HepG2 (cell line): Measurements from ENCODE around the gene C5orf15. TPM values are rescaled to one million over a fixed set of nuclear protein-coding genes. Genes with fewer than 3 reads are reported as not detected.

Source experiments
- ATM ChIP-seq: fragments of 450-650 bp; IDR thresholded peaks from 2 replicates; pipeline ENCODE4 v1.7.1; 2017; ENCODE audit warnings: mild to moderate bottlenecking, borderline replicate concordance
- HCFC1 ChIP-seq: fragments of 150-350 bp; IDR thresholded peaks from 2 replicates; pipeline ENCODE4 v1.6.1; 2014; ENCODE audit warnings: low read depth, low read length
- HNF4A ChIP-seq: sonication (generic); formaldehyde crosslinking; IDR thresholded peaks from 2 replicates; pipeline ENCODE4 v1.4.0; 2020; ENCODE audit warnings: missing genetic modification reagents
- HNF4G ChIP-seq, 2 experiments: sonication (generic) in 1 of 2; formaldehyde crosslinking in 1 of 2; IDR thresholded peaks; 2 replicates each; pipeline versions ENCODE4 v1.4.0 to v1.6.1; 2011 to 2020; ENCODE audit warnings: borderline replicate concordance in 2 of 2, low read depth in 2 of 2, mild to moderate bottlenecking in 2 of 2, low read length in 1 of 2, missing genetic modification reagents in 1 of 2, moderate library complexity in 1 of 2
- LCORL ChIP-seq, 2 experiments: fragments of 450-650 bp in 1 of 2; sonication (generic) in 1 of 2; formaldehyde crosslinking in 1 of 2; IDR thresholded peaks; 2 replicates each; pipeline versions ENCODE4 v1.5.0 to v1.6.1; 2017 to 2020; ENCODE audit warnings: antibody characterized with exemption in 1 of 2, missing genetic modification reagents in 1 of 2
- MIER3 ChIP-seq: IDR thresholded peaks from 2 replicates; pipeline ENCODE4 v1.6.1; 2016; ENCODE audit warnings: missing compliant biosample characterization, borderline replicate concordance
- MTA1 ChIP-seq: sonication (generic); formaldehyde crosslinking; IDR thresholded peaks from 2 replicates; pipeline ENCODE4 v1.4.0; 2020; ENCODE audit warnings: missing genetic modification reagents, mild to moderate bottlenecking, borderline replicate concordance
- NCOA2 ChIP-seq: sonication (generic); formaldehyde crosslinking; IDR thresholded peaks from 2 replicates; pipeline ENCODE4 v1.8.0; 2022; ENCODE audit warnings: inconsistent platforms
- NFRKB ChIP-seq: fragments of 450-650 bp; IDR thresholded peaks from 2 replicates; pipeline ENCODE4 v1.6.1; 2017
- ONECUT2 ChIP-seq: sonication (generic); formaldehyde crosslinking; IDR thresholded peaks from 2 replicates; pipeline ENCODE4 v1.4.0; 2020; ENCODE audit warnings: missing genetic modification reagents
- PHF20 ChIP-seq: sonication (generic); formaldehyde crosslinking; IDR thresholded peaks from 2 replicates; pipeline ENCODE4 v1.5.0; 2020; ENCODE audit warnings: mild to moderate bottlenecking, missing genetic modification reagents
- PHF21A ChIP-seq: sonication (generic); formaldehyde crosslinking; IDR thresholded peaks from 2 replicates; pipeline ENCODE4 v1.5.0; 2020; ENCODE audit warnings: mild to moderate bottlenecking, missing genetic modification reagents
- PITX1 ChIP-seq: sonication (generic); formaldehyde crosslinking; IDR thresholded peaks from 2 replicates; pipeline ENCODE4 v1.5.1; 2020; ENCODE audit warnings: mild to moderate bottlenecking, missing genetic modification reagents
- U2AF2 ChIP-seq: fragments of 200-400 bp; formaldehyde crosslinking; IDR thresholded peaks from 2 replicates; pipeline ENCODE4 v1.6.1; 2017; ENCODE audit warnings: low read depth, mild to moderate bottlenecking, low read length
- ZNF136 ChIP-seq: sonication (generic); formaldehyde crosslinking; IDR thresholded peaks from 2 replicates; pipeline ENCODE4 v1.8.1; 2022; ENCODE audit warnings: low read depth, mild to moderate bottlenecking, moderate library complexity, missing genetic modification reagents
- ZNF556 ChIP-seq: sonication (generic); formaldehyde crosslinking; IDR thresholded peaks from 2 replicates; pipeline ENCODE4 v1.4.0; 2020; ENCODE audit warnings: mild to moderate bottlenecking, missing genetic modification reagents, borderline replicate concordance
- ZNF781 ChIP-seq: sonication (generic); formaldehyde crosslinking; IDR thresholded peaks from 2 replicates; pipeline ENCODE4 v1.5.1; 2020; ENCODE audit warnings: borderline replicate concordance, mild to moderate bottlenecking, missing genetic modification reagents; ENCODE audit errors: not compliant biosample characterization
- polyA plus RNA-seq, 8 experiments: library from polyadenylated mRNA; depleted of rRNA in 3 of 8; stranded (reverse) in 7 of 8; unstranded in 1 of 8; fragments of >200 nt; fragmentation: Illumina TruSeq in 4 of 8; extraction: Trizol in 4 of 8; gene quantifications; 2 replicates each; pipeline versions ENCODE4 v1.2.1 to v1.2.3, GENCODE V29; 2011 to 2016; ENCODE audit warnings: low read depth in 4 of 8, missing spikeins in 1 of 8, mixed read lengths in 1 of 8; ENCODE audit not compliant: insufficient read depth in 1 of 8
- total RNA-seq, 5 experiments: library from RNA; depleted of rRNA; stranded (reverse); fragments of >200 nt; fragmentation: Illumina TruSeq; extraction: Trizol; gene quantifications; 2 replicates each; pipeline ENCODE4 v1.2.3, GENCODE V29; 2016; ENCODE audit warnings: low read depth in 1 of 5
- TF ChIP-seq, protein P1 (sequence below): sonication (generic); formaldehyde crosslinking; conservative IDR thresholded peaks from 2 replicates; pipeline ENCODE4 v1.4.0; 2020; ENCODE audit warnings: mild to moderate bottlenecking, missing genetic modification reagents, moderate library complexity
- TF ChIP-seq, protein P2 (sequence below): IDR thresholded peaks from 2 replicates; pipeline ENCODE4 v1.6.1; 2016; ENCODE audit warnings: low read depth, control low read depth

C5orf15 gene
- total and polyA plus RNA-seq, 2 of the 13 experiments (the other 11 are each of a cell fraction or from before 2014, with no cell fraction given): 58.5 to 82.7 TPM

DNA sequence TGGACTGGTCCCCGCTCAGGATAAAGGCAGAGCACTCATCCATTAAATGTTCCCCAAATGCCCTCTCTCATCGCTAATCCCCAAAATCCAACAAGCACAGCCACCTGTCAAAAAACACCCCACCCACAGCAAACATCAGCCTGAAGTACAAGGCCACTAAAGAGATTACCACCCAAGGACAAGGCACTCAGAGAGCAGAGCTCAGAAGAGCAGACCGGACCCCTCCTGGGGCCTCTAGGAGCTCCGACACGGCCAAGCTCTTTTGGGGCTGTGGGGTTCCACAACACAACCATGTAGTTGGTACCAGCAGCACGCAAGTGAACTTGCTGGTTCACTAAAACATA lies 26.5 kb upstream of the C5orf15 start (continued):
- TF ChIP-seq ONECUT2 (CRISPR knock-in tag): no peak
- TF ChIP-seq NFRKB: no peak
- TF ChIP-seq MTA1 (CRISPR knock-in tag): 0 out of 2 replicates have a peak, but pooled peaks have one; percentile 49
- no peak for TF ChIP-seq HCFC1
- TF ChIP-seq PHF20 (CRISPR knock-in tag): no peak
- peak; percentile 92; the same call in 1 of the 2 replicates for TF ChIP-seq PITX1 (CRISPR knock-in tag)
- 0 out of 2 replicates have a peak, but pooled peaks have one; percentile 12 for TF ChIP-seq ZNF556 (CRISPR knock-in tag)
- peak; percentile 35; the same call in 1 of the 2 replicates for TF ChIP-seq NCOA2 (CRISPR knock-in tag)
- TF ChIP-seq U2AF2: no peak
- no peak for TF ChIP-seq MIER3 (CRISPR knock-in tag)
- peak; percentile 41 for TF ChIP-seq ZNF781
- TF ChIP-seq ZNF136 (CRISPR knock-in tag): no peak
- TF ChIP-seq ATM: no peak
- TF ChIP-seq HNF4G (IDR thresholded peaks at IDR 0.05; ENCODE audit: borderline replicate concordance, low read depth, low read length): peak; percentile 42; the same call in 1 of the 2 replicates
- TF ChIP-seq HNF4G (CRISPR knock-in tag; IDR thresholded peaks at IDR 0.05; ENCODE audit: borderline replicate concordance, low read depth): no peak
- TF ChIP-seq, protein P1, sequence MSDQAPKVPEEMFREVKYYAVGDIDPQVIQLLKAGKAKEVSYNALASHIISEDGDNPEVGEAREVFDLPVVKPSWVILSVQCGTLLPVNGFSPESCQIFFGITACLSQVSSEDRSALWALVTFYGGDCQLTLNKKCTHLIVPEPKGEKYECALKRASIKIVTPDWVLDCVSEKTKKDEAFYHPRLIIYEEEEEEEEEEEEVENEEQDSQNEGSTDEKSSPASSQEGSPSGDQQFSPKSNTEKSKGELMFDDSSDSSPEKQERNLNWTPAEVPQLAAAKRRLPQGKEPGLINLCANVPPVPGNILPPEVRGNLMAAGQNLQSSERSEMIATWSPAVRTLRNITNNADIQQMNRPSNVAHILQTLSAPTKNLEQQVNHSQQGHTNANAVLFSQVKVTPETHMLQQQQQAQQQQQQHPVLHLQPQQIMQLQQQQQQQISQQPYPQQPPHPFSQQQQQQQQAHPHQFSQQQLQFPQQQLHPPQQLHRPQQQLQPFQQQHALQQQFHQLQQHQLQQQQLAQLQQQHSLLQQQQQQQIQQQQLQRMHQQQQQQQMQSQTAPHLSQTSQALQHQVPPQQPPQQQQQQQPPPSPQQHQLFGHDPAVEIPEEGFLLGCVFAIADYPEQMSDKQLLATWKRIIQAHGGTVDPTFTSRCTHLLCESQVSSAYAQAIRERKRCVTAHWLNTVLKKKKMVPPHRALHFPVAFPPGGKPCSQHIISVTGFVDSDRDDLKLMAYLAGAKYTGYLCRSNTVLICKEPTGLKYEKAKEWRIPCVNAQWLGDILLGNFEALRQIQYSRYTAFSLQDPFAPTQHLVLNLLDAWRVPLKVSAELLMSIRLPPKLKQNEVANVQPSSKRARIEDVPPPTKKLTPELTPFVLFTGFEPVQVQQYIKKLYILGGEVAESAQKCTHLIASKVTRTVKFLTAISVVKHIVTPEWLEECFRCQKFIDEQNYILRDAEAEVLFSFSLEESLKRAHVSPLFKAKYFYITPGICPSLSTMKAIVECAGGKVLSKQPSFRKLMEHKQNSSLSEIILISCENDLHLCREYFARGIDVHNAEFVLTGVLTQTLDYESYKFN (CRISPR knock-in tag): peak; percentile 49
- TF ChIP-seq LCORL (IDR thresholded peaks at IDR 0.05): no peak
- peak; percentile 68 for TF ChIP-seq LCORL (CRISPR knock-in tag; IDR thresholded peaks at IDR 0.05)
- TF ChIP-seq HNF4A (CRISPR knock-in tag): peak; percentile 82
- TF ChIP-seq PHF21A (CRISPR knock-in tag): peak; percentile 54; the same call in 1 of the 2 replicates
- TF ChIP-seq, protein P2, sequence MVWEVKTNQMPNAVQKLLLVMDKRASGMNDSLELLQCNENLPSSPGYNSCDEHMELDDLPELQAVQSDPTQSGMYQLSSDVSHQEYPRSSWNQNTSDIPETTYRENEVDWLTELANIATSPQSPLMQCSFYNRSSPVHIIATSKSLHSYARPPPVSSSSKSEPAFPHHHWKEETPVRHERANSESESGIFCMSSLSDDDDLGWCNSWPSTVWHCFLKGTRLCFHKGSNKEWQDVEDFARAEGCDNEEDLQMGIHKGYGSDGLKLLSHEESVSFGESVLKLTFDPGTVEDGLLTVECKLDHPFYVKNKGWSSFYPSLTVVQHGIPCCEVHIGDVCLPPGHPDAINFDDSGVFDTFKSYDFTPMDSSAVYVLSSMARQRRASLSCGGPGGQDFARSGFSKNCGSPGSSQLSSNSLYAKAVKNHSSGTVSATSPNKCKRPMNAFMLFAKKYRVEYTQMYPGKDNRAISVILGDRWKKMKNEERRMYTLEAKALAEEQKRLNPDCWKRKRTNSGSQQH (CRISPR knock-in tag): 0 out of 2 replicates have a peak, but pooled peaks have one; percentile 5
